GM21367 (cell line): ENCODE data around the gene RHOBTB1.

Source experiments
- ATAC-seq: cut with Tn5 transposase; IDR thresholded peaks from one replicate; pipeline ENCODE4 v1.9.1; 2021; ENCODE audit not compliant: unreplicated experiment

RHOBTB1 gene

DNA sequence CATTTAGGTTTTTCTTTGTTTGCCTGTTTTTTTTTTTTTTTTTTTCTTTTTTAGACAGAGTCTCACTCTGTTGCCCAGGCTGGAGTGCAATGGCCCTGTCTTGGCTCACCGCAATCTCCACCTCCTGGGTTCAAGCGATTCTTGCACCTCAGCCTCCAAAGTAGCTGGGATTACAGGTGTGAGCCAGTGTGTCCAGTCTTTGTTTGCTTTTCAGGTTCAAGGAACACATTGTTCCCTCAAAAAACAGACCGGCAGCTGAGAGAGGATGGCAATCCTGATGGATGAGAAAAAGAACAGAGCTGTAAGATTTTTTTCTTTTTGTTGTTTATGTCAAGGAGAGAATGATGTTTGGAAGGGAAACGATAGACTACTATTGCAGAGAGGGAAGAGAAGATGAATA lies 23.3 kb upstream of the RHOBTB1 start:
- no peak for ATAC-seq

GRCh38 chr10:60965696-60966095 lies 21.7 kb upstream of the RHOBTB1 start:
- ATAC-seq: no peak

- ATAC-seq: peak; percentile 63
Observed at GRCh38 chr10:60964257-60965235, 20.6 kb upstream of the RHOBTB1 start.

DNA sequence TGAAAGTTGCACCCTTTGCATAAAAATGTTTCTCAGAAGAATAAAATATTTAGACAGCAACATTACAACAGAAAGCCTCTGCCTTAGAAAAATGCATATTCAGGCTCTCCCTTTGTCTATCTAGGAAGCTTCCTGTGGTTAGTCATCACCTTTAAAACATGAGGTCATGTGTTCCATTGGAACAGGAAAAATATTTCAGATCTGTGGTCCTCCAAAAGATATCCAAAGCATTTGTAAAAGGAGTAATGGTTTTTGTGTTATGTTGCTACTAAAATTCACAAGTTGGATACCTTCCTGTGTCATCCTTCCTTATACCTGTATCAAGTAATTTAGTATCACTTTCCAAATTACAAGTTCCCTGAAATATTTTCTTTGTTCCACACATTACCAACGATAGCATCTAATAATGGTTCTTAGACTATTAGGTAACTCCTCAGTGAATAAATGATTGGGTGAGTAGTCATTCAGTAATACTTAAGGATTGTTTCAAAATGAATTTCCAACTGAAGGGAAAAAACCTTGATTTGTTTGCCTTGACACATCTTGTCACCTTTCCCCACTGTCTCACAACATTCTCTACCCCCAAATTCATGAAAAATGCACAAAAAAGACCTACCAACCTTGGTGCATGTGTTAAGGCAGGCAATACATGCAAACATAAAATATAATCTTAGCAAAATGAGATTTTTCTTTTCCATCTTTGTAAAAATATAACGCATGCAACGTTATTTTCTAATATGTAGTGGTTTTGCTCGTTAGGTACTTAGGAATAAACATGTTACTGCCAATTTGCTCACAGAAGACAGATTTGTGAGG lies 19.7 kb upstream of the RHOBTB1 start:
- ATAC-seq: no peak

DNA sequence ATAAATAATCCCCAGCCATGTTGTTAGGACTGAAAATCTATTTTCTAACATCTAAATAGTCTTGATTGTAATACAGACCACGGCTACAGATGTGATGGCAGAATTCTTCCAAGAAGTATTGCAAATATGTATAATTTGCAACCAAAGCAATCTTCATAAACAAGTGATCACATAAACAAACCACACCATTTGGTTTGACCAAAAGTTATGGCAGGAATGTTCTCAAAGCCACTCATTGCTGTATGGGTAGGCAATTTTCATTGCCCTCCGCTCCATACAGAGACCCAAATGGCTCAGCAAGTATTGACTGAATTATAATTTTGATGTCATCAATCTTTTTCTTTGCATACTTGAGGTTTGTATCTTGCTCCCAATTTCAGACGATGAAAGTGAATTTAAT lies 19.0 kb upstream of the RHOBTB1 start:
- no peak for ATAC-seq

- ATAC-seq: no peak
Observed at GRCh38 chr10:60960913-60961312, 16.9 kb upstream of the RHOBTB1 start.

DNA sequence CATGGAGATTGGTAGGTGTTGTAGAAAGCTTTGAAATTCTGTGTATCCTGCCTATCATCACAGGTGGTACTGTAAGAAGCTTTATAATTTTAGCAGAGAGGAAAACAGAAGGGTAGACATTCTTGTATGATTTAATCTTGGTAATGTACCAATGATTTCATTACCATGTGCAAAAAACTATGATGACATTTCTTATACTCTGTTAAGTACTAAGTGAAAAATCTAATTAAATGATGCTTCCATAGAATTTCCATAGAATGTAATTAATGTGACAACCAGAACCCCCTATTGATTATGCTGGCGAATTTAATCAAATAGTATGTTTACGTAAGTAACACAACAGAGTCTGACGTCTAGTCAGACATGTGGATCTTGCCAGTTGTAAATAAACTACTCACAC lies 16.0 kb upstream of the RHOBTB1 start:
- no peak for ATAC-seq

DNA sequence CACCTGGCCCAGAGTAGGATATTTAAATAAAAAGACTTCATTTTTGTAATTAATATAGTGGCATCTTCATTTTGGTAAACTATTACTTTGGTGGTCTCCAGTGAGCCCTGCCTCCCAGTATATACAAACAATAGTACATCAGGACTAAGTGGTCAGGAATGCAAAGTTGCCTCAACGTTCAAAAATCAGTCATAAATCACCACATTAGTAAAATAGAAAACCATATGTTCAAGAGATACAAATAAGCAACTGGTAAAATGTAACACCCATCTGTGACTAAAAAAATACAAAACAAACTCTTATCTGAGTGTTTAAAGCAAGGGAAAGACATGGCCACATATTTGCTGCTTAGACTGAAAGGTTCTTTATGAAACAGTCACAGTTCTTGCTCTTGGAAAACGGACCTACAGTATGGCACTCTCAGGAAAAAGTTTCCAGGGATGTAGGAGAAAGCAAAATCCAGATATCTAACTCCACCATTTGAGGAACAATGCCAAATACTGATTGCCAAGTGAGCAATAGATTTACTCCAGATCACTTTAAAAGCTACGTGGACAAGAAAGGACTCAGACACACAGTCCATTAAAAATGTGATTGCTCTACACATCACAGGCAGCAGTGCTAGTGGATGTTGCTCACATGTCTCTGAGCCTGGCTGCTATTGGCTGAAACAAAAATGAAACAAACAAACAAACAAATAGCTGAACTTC lies 15.1 kb upstream of the RHOBTB1 start:
- ATAC-seq: no peak

GRCh38 chr10:60957667-60958221 lies 13.8 kb upstream of the RHOBTB1 start:
- no peak for ATAC-seq

- ATAC-seq: no peak
Observed at GRCh38 chr10:60955957-60956425, 12.0 kb upstream of the RHOBTB1 start.

DNA sequence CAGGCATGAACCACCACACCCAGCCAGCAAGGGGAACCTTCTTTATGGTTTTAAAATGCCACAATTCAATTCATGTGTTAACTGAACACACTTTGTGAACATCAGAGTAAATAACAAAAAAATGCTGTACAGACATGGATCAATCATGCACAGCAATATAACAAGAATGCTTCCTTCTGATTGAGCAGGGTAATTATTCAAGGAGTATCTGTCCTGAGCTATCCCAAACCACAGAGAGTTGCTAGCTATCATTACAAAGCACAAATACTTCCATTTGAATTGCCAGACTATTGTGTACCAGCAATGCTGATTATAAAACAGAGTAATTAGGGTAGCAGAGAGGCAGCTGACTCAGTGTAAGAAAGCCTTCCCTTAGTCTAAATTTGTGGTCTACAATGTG lies 11.3 kb upstream of the RHOBTB1 start:
- no peak for ATAC-seq

- no peak for ATAC-seq
Observed at GRCh38 chr10:60954035-60954434, 10.1 kb upstream of the RHOBTB1 start.

GRCh38 chr10:60953420-60953819 lies 9.4 kb upstream of the RHOBTB1 start:
- ATAC-seq: no peak

GRCh38 chr10:60952846-60953220 lies 8.8 kb upstream of the RHOBTB1 start:
- ATAC-seq: no peak

- ATAC-seq: no peak
Observed at GRCh38 chr10:60952067-60952845, 8.3 kb upstream of the RHOBTB1 start.

GRCh38 chr10:60951272-60951724 lies 7.3 kb upstream of the RHOBTB1 start:
- ATAC-seq: no peak

DNA sequence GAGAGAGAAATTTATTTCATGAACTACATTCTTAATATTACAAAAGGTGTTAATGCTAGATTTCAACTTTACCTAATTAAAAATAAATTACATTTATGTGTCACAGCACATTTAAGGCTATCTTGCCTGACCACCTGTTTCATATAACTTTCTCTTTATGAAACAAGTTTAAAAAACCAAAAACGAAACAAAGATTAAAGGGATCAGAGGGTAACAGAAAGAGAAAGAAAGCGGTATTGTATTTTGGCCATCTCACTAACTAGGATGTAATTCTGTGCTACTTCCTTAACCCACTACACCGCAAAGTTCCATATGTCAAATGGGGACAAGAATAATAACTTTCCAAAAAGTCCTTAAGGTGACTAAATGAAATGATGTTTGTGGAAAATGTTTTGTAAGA lies 6.3 kb upstream of the RHOBTB1 start:
- ATAC-seq: peak; percentile 54

DNA sequence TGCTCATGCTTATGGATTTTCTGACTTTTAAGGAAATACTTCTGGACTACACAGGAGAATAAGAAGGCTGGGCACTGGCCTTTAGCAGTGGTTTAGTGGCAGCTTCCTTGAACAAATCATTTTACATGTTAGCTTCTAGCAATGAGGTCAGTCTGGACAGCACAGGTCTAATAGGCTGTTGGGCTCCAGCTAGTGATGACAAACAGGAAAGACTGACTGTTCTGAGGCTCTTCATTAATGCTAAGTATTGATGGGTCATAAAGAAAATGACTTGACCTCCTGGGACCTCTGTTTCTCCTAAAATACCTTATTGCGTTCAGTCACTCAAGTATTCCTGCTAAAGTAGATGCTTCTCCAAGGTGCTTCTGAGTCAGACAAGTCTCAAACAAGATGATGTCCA lies 4.9 kb upstream of the RHOBTB1 start:
- no peak for ATAC-seq

DNA sequence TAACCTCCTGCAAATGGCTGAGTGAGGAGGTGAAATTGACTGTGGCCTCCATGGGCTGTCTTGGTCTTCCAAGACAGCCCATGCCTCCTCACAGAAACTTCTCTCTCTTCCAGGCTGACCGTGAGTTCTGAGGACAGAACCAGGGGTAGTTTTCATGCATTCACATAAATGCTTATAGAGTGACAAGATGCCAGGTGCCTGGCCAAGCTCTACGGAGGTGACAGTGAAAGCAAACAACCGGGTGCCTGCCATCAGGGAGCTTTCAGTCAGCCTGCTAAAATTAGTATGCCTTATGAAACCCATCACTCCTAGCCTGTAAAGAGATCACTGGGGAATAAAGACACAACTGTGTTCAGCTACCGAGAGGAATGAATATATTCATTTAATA lies 919 bp upstream of the RHOBTB1 start:
- no peak for ATAC-seq
